Neural cell (in vitro differentiated cells): ENCODE data around the gene CHURC1. TPM values are rescaled to one million over a fixed set of nuclear protein-coding genes. Genes with fewer than 3 reads are reported as not detected.

Source experiments
- H2AFZ ChIP-seq: fragments of 200-600, 300-800 bp; sonication (generic), shearing (Covaris generic); 2 replicates; pipeline ENCODE4 v1.6.0; 2014; ENCODE audit warnings: low read depth, mild to moderate bottlenecking, antibody characterized with exemption, low read length, moderate library complexity
- H3F3A ChIP-seq: fragments of 200-600 bp; shearing (Covaris generic); 2 replicates; pipeline ENCODE4 v1.6.1; 2016; ENCODE audit warnings: mild to moderate bottlenecking, moderate library complexity, mixed read lengths, antibody characterized with exemption, low read length; ENCODE audit not compliant: insufficient read depth, poor library complexity, severe bottlenecking
- H3K27ac ChIP-seq: fragments of 200-600, 300-800 bp; sonication (generic), shearing (Covaris generic); 2 replicates; pipeline ENCODE4 v1.5.1; 2014; ENCODE audit warnings: mild to moderate bottlenecking, low read length, moderate library complexity
- H3K27me3 ChIP-seq: fragments of 300-800, 200-600 bp; sonication (generic), shearing (Covaris generic); 2 replicates; pipeline ENCODE4 v1.6.0; 2014; ENCODE audit warnings: mild to moderate bottlenecking, low read depth, low read length, moderate library complexity; ENCODE audit not compliant: insufficient read depth
- H3K36me3 ChIP-seq: fragments of 300-800, 200-600 bp; sonication (generic), shearing (Covaris generic); 2 replicates; pipeline ENCODE4 v1.5.1; 2014; ENCODE audit warnings: mild to moderate bottlenecking, antibody characterized with exemption, low read length, moderate library complexity; ENCODE audit not compliant: insufficient read depth
- H3K4me2 ChIP-seq: fragments of 300-800, 200-600 bp; sonication (generic), shearing (Covaris generic); 2 replicates; pipeline ENCODE4 v1.6.0; 2014; ENCODE audit warnings: mild to moderate bottlenecking, low read length
- H3K4me3 ChIP-seq: fragments of 300-800, 200-600 bp; sonication (generic), shearing (Covaris generic); 2 replicates; pipeline ENCODE4 v1.5.1; 2014; ENCODE audit warnings: mild to moderate bottlenecking, low read length, moderate library complexity
- H3K79me2 ChIP-seq: fragments of 200-600 bp; shearing (Covaris generic); replicated peaks from 2 replicates; pipeline ENCODE4 v1.6.0; 2014; ENCODE audit warnings: mild to moderate bottlenecking, low read length, moderate library complexity; ENCODE audit not compliant: insufficient read depth
- H3K9ac ChIP-seq: fragments of 300-800, 200-600 bp; sonication (generic), shearing (Covaris generic); 2 replicates; pipeline ENCODE4 v1.6.1; 2016; ENCODE audit warnings: mild to moderate bottlenecking, low read length, mixed read lengths
- H3K9me2 ChIP-seq: fragments of 200-600 bp; shearing (Covaris generic); 2 replicates; pipeline ENCODE4 v1.6.1; 2016; ENCODE audit warnings: mild to moderate bottlenecking, low read length, mixed read lengths; ENCODE audit not compliant: insufficient read depth
- H3K9me3 ChIP-seq: fragments of 200-600, 300-800 bp; sonication (generic), shearing (Covaris generic); 2 replicates; pipeline ENCODE4 v1.6.1; 2016; ENCODE audit warnings: mild to moderate bottlenecking, mixed run types, low read length, moderate library complexity, mixed read lengths
- H4K20me1 ChIP-seq: fragments of 200-600 bp; shearing (Covaris generic); 2 replicates; pipeline ENCODE4 v1.6.1; 2016; ENCODE audit warnings: mild to moderate bottlenecking, mixed run types; ENCODE audit not compliant: insufficient read depth
- EP300 ChIP-seq: fragments of 450-650 bp; conservative IDR thresholded peaks from 2 replicates; pipeline ENCODE4 v1.6.1; 2014; ENCODE audit warnings: antibody characterized with exemption, mild to moderate bottlenecking, moderate library complexity; ENCODE audit not compliant: poor library complexity, severe bottlenecking
- EZH2 ChIP-seq: fragments of 200-600, 300-800 bp; shearing (Covaris generic), sonication (generic); IDR thresholded peaks from 2 replicates; pipeline ENCODE4 v1.6.1; 2014; ENCODE audit warnings: antibody characterized with exemption, low read length, borderline replicate concordance, mild to moderate bottlenecking; ENCODE audit not compliant: insufficient read depth, poor library complexity, severe bottlenecking
- MXI1 ChIP-seq: fragments of 450-650 bp; conservative IDR thresholded peaks from 2 replicates; pipeline ENCODE4 v1.6.1; 2014; ENCODE audit warnings: antibody characterized with exemption, mild to moderate bottlenecking; ENCODE audit not compliant: poor library complexity, severe bottlenecking
- POLR2AphosphoS5 ChIP-seq: IDR thresholded peaks from 2 replicates; pipeline ENCODE4 v1.6.1; 2012
- RAD21 ChIP-seq: fragments of 450-650 bp; conservative IDR thresholded peaks from 2 replicates; pipeline ENCODE4 v1.6.1; 2014; ENCODE audit warnings: antibody characterized with exemption, mild to moderate bottlenecking, moderate library complexity
- REST ChIP-seq: IDR thresholded peaks from 2 replicates; pipeline ENCODE4 v1.6.1; 2012; ENCODE audit warnings: borderline replicate concordance
- TAF1 ChIP-seq: IDR thresholded peaks from 2 replicates; pipeline ENCODE4 v1.6.1; 2012; ENCODE audit warnings: low read depth
- polyA plus RNA-seq: library from polyadenylated mRNA; depleted of rRNA; stranded (reverse); fragments of >200 nt; gene quantifications from 2 replicates; pipeline ENCODE4 v1.2.3, GENCODE V29; 2014

The CHURC1 gene
- polyA plus RNA-seq, 1 donor from 2014 or later, result 69.5 TPM

- Histone ChIP-seq H3K4me3 (no peak overlapping the region), H3K27me3 (no peaks in the 10 kb centered on the region), H3K4me2 (no peak overlapping the region), H3K9ac (no peak overlapping the region), H3K36me3 (no peaks in the 10 kb centered on the region), H3K27ac (no peak overlapping the region), H3F3A (no peaks in the 10 kb centered on the region), H4K20me1 (no peaks in the 10 kb centered on the region), H3K9me2 (no peaks in the 10 kb centered on the region), H2AFZ (no peak overlapping the region), H3K9me3 (no peaks in the 10 kb centered on the region), H3K79me2 (no peaks in the 10 kb centered on the region)
- no peak for TF ChIP-seq TAF1
- TF ChIP-seq REST, result no peak
- no peak for TF ChIP-seq MXI1
Observed at GRCh38 chr14:64958743-64959142, 44.5 kb downstream of the CHURC1 start.

- no peaks in the 10 kb centered on the region for H3K9me2 ChIP-seq
- H3K9me3 ChIP-seq, result no peaks in the 10 kb centered on the region
- H3K4me2 ChIP-seq, result no peak overlapping the region
- no peak overlapping the region for H3K9ac ChIP-seq
- H3F3A ChIP-seq, result no peaks in the 10 kb centered on the region
- no peaks in the 10 kb centered on the region for H3K27me3 ChIP-seq
- no peaks in the 10 kb centered on the region for H3K36me3 ChIP-seq
- no peaks in the 10 kb centered on the region for H3K79me2 ChIP-seq
- no peaks in the 10 kb centered on the region for H4K20me1 ChIP-seq
- TF ChIP-seq RAD21, result no peak
- TF ChIP-seq POLR2AphosphoS5, result no peak
- no peak for TF ChIP-seq MXI1
- no peak overlapping the region for H3K27ac ChIP-seq
- no peak overlapping the region for H2AFZ ChIP-seq
- no peak overlapping the region for H3K4me3 ChIP-seq
Observed at GRCh38 chr14:64960762-64961276, 46.6 kb downstream of the CHURC1 start.

- Histone ChIP-seq H3K4me2 (no peak overlapping the region), H4K20me1 (no peaks in the 10 kb centered on the region), H3K9me3 (no peaks in the 10 kb centered on the region), H2AFZ (no peak overlapping the region), H3K9me2 (no peaks in the 10 kb centered on the region), H3K79me2 (no peaks in the 10 kb centered on the region), H3K27ac (no peak overlapping the region), H3K4me3 (no peak overlapping the region), H3F3A (no peaks in the 10 kb centered on the region), H3K36me3 (no peaks in the 10 kb centered on the region), H3K27me3 (no peaks in the 10 kb centered on the region), H3K9ac (no peak overlapping the region)
- no peak for TF ChIP-seq TAF1
- no peak for TF ChIP-seq EP300
- TF ChIP-seq EZH2, result no peak
- TF ChIP-seq MXI1, result no peak
- no peak for TF ChIP-seq RAD21
Observed at GRCh38 chr14:64963611-64964010, 49.4 kb downstream of the CHURC1 start.
